HEK293 (cell line): ENCODE measurements around the gene LSM14B.

ENCODE experiments used
- CTCF ChIA-PET: fragments of 350-600 bp; formaldehyde crosslinking; extraction: SDS; loops from one replicate; lab custom pipeline; 2021; ENCODE audit warnings: antibody characterized with exemption; lab: Yijun Ruan, JAX
- POLR2A ChIA-PET: fragments of 300-600 bp; formaldehyde crosslinking; extraction: SDS; loops from one replicate; lab custom pipeline; 2020; ENCODE audit warnings: antibody characterized with exemption, inconsistent platforms; lab: Yijun Ruan, JAX
- H3K27ac ChIP-seq: fragments of 200-500 bp; sonication (Bioruptor generic); 2 replicates; pipeline ENCODE4 v1.5.1; 2014; ENCODE audit warnings: low read depth, low read length, control low read depth, inconsistent platforms; ENCODE audit errors: extremely low read depth
- H3K36me3 ChIP-seq, 2 experiments: fragments of 200-500 bp in 1 of 2; sonication (Bioruptor generic) in 1 of 2; 1 replicate in 1 of 2; 2 replicates in 1 of 2; pipeline ENCODE4 v1.5.1; 2014 to 2017; ENCODE audit warnings: inconsistent platforms in 2 of 2, low read length in 2 of 2; ENCODE audit not compliant: control insufficient read depth in 2 of 2, insufficient read depth in 1 of 2
- H3K4me1 ChIP-seq: fragments of 200-500 bp; sonication (Bioruptor generic); 2 replicates; pipeline ENCODE4 v1.5.1; 2014; ENCODE audit warnings: mild to moderate bottlenecking, low read length, inconsistent platforms; ENCODE audit not compliant: control insufficient read depth, insufficient read depth
- H3K4me3 ChIP-seq: 2 replicates; pipeline ENCODE4 v1.5.1; 2011; ENCODE audit warnings: low read depth, mild to moderate bottlenecking, control low read depth, low read length, moderate library complexity
- H3K9me3 ChIP-seq: fragments of 200-500 bp; sonication (Bioruptor generic); 2 replicates; pipeline ENCODE4 v1.5.1; 2014; ENCODE audit warnings: low read depth, low read length, inconsistent platforms; ENCODE audit not compliant: control insufficient read depth, insufficient read depth
- CTCF ChIP-seq: fragments of 450-650 bp; formaldehyde crosslinking; IDR thresholded peaks from 2 replicates; pipeline ENCODE4 v1.5.1; 2016; ENCODE audit warnings: missing biosample characterization, missing genetic modification characterization
- REST ChIP-seq: fragments of 450-650 bp; formaldehyde crosslinking; IDR thresholded peaks from 2 replicates; pipeline ENCODE4 v1.5.1; 2016; ENCODE audit warnings: missing biosample characterization, missing genetic modification characterization
- SALL2 ChIP-seq: fragments of 450-650 bp; formaldehyde crosslinking; IDR thresholded peaks from 2 replicates; pipeline ENCODE4 v1.5.0; 2017; ENCODE audit warnings: missing biosample characterization, mild to moderate bottlenecking, missing genetic modification characterization, borderline replicate concordance
- ZNF449 ChIP-seq: fragments of 450-650 bp; formaldehyde crosslinking; IDR thresholded peaks from 2 replicates; pipeline ENCODE4 v1.5.1; 2017; ENCODE audit warnings: missing biosample characterization, mild to moderate bottlenecking, missing genetic modification characterization, moderate library complexity
- ZNF513 ChIP-seq: fragments of 450-650 bp; IDR thresholded peaks from 2 replicates; pipeline ENCODE4 v1.5.1; 2018; ENCODE audit warnings: missing biosample characterization, missing genetic modification characterization
- ZNF677 ChIP-seq: fragments of 450-650 bp; IDR thresholded peaks from 2 replicates; pipeline ENCODE4 v1.5.0; 2018; ENCODE audit warnings: missing biosample characterization, mild to moderate bottlenecking, missing genetic modification characterization, moderate library complexity
- ZSCAN18 ChIP-seq: fragments of 450-650 bp; formaldehyde crosslinking; IDR thresholded peaks from 2 replicates; pipeline ENCODE4 v1.5.1; 2016; ENCODE audit warnings: missing biosample characterization, missing genetic modification characterization

LSM14B gene

GRCh38 chr20:62137092-62137384 is 14.8 kb downstream of the LSM14B start:
- no peak overlapping the region for H3K27ac ChIP-seq
- ChIA-PET CTCF (interaction anchor here (1.1 to 3.5 kb wide), 4 partner anchors 11 to 126 kb away, joined by 3 to 33 read pairs (median 12); no protein-coding TSS in a partner anchor), POLR2A (interaction anchor here (1.4 to 3.5 kb wide), 2 partner anchors 70 to 126 kb away, joined by 3 to 15 read pairs; partner anchors contain the start of gene TAF4)
- H3K4me3 ChIP-seq: no peak overlapping the region
- peaks cover 9 to 96% of the 10 kb centered on the region in 2 experiments; a peak in 2 of 3 replicates for H3K36me3 ChIP-seq
- TF ChIP-seq ZSCAN18 (tag by site-specific recombination): no peak
- peak; percentile 2; the same call in 1 of the 2 replicates for TF ChIP-seq CTCF (tag by site-specific recombination)
- no peak for TF ChIP-seq ZNF513 (tag by site-specific recombination)
- TF ChIP-seq, all 188 proteins: peak for 1
- Histone ChIP-seq H3K9me3 (no peaks in the 10 kb centered on the region), H3K4me1 (no peaks in the 10 kb centered on the region)

GRCh38 chr20:62137478-62138203 is 15.4 kb downstream of the LSM14B start:
- Histone ChIP-seq H3K4me3 (no peak overlapping the region), H3K27ac (no peak overlapping the region), H3K36me3 (peaks cover 9 to 90% of the 10 kb centered on the region in 2 experiments; a peak in 2 of 3 replicates), H3K4me1 (no peaks in the 10 kb centered on the region), H3K9me3 (no peaks in the 10 kb centered on the region)
- no peak for TF ChIP-seq SALL2
- peak; percentile 58; the same call in 1 of the 2 replicates for TF ChIP-seq ZNF449
- ChIA-PET POLR2A (interaction anchor here (1.4 kb wide), 1 partner anchor 127 kb away, joined by 3 read pairs; no protein-coding TSS in a partner anchor), CTCF (interaction anchor here (0.6 to 3.5 kb wide), 7 partner anchors 11 to 440 kb away, joined by 3 to 33 read pairs (median 3); no protein-coding TSS in a partner anchor)

GRCh38 chr20:62138204-62138543 is 15.9 kb downstream of the LSM14B start:
- H3K36me3 ChIP-seq: peaks cover 9 to 84% of the 10 kb centered on the region in 2 experiments; a peak in 2 of 3 replicates
- peak; percentile 88 for TF ChIP-seq REST (tag by site-specific recombination)
- no peak for TF ChIP-seq ZNF677 (tag by site-specific recombination)
- TF ChIP-seq, all 188 proteins: peak for 1
- no peak overlapping the region for H3K27ac ChIP-seq
- H3K4me3 ChIP-seq: no peak overlapping the region
- no peaks in the 10 kb centered on the region for H3K9me3 ChIP-seq
- ChIA-PET CTCF (interaction anchor here (0.6 to 3.5 kb wide), 10 partner anchors 9 to 440 kb away, joined by 3 to 33 read pairs (median 4); no protein-coding TSS in a partner anchor), POLR2A (interaction anchor here (0.7 to 1.4 kb wide), 2 partner anchors 49 to 127 kb away, joined by 3 to 7 read pairs; no protein-coding TSS in a partner anchor)
- no peaks in the 10 kb centered on the region for H3K4me1 ChIP-seq
